ENCODE results near the gene NOTO. TPM values are rescaled to one million over a fixed set of nuclear protein-coding genes. Genes with fewer than 3 reads are reported as not detected.

Gene NOTO
- total and polyA plus RNA-seq, 2 donors (not counting 3 experiments of a cell fraction or from before 2014, with no cell fraction given) = not detected

- Histone ChIP-seq H2AFZ (ENCODE audit: low read depth, low read length) (no peak overlapping the region), H3K27ac (ENCODE audit: insufficient read depth, low read depth, low read length) (peak overlapping the region; percentile 88), H3K4me2 (ENCODE audit: insufficient read depth, low read length) (peak overlapping the region; percentile 48), H3K4me1 (ENCODE audit: control insufficient read depth, extremely low read depth, insufficient read depth, low read length) (peaks cover 29% of the 10 kb centered on the region), H3K79me2 (ENCODE audit: control insufficient read depth, insufficient read depth, low read length) (peaks cover 83% of the 10 kb centered on the region), H3K36me3 (ENCODE audit: control insufficient read depth in 2 of 2, extremely low read depth in 1 of 2, insufficient read depth in 2 of 2, low read length in 2 of 2) (peaks cover 10 to 30% of the 10 kb centered on the region in 2 experiments), H3K4me3 (replicated peaks in 1 of 3; ENCODE audit: insufficient read depth in 1 of 3, low read depth in 1 of 3, low read length in 3 of 3) (no peak overlapping the region), H3K9me1 (replicated peaks; ENCODE audit: control insufficient read depth, extremely low read depth, insufficient read depth, low read length) (no peaks in the 10 kb centered on the region), H3K9ac (replicated peaks; ENCODE audit: extremely low read depth, insufficient read depth, low read length) (peak overlapping the region; percentile 41), H4K20me1 (replicated peaks; ENCODE audit: control insufficient read depth, extremely low read depth, insufficient read depth, low read length) (peaks cover 2% of the 10 kb centered on the region), H3K9me3 (replicated peaks; ENCODE audit: control insufficient read depth, insufficient read depth, low read length) (no peaks in the 10 kb centered on the region), H3K27me3 (ENCODE audit: control insufficient read depth in 2 of 2, insufficient read depth in 2 of 2, low read length in 2 of 2) (no peaks in the 10 kb centered on the region)
- BruUV-seq (replicated peaks) = no TSS peak
- DNase-seq (ENCODE audit: low read depth, low spot score) (peak; percentile 77), FAIRE-seq (peak; percentile 65)
- TF ChIP-seq JUN (IDR thresholded peaks at IDR 0.05; ENCODE audit: borderline replicate concordance, insufficient read depth, insufficient read length, low read depth) (peak; percentile 59), FOS (IDR thresholded peaks at IDR 0.05; ENCODE audit: borderline replicate concordance, insufficient read depth, low read length) (peak; percentile 45), EZH2 (IDR thresholded peaks at IDR 0.05; ENCODE audit: borderline replicate concordance, low read depth, low read length, severe bottlenecking) (no peak)
- POLR2A ChIA-PET = no interaction called here
- intact Hi-C loops (cut with micrococcal nuclease) = no loop called here
- dilution Hi-C loops (cut with MboI; ENCODE audit: extremely low pct_ligation_motif_present, low sequenced_read_pairs) = no loop called here
- CTCF ChIA-PET = interaction anchor here (0.7 to 2.0 kb wide), 2 partner anchors 20 to 27 kb away, joined by 3 to 6 read pairs; no protein-coding TSS in a partner anchor
Observed at GRCh38 chr2:73239776-73240175, 37.4 kb downstream of the NOTO start.

GRCh38 chr2:73243884-73244570 is 41.7 kb downstream of the NOTO start:
- peak; percentile 64 for FAIRE-seq
- no peak overlapping the region for H3K27ac ChIP-seq (ENCODE audit: insufficient read depth, low read depth, low read length)
- no peak for DNase-seq (ENCODE audit: low read depth, low spot score)
- peaks cover 36 to 39% of the 10 kb centered on the region in 2 experiments for H3K36me3 ChIP-seq (ENCODE audit: control insufficient read depth in 2 of 2, extremely low read depth in 1 of 2, insufficient read depth in 2 of 2, low read length in 2 of 2)
- dilution Hi-C loops (cut with MboI; ENCODE audit: extremely low pct_ligation_motif_present, low sequenced_read_pairs) = no loop called here
- H3K27me3 ChIP-seq (ENCODE audit: control insufficient read depth in 2 of 2, insufficient read depth in 2 of 2, low read length in 2 of 2) = no peaks in the 10 kb centered on the region
- H3K9me1 ChIP-seq (replicated peaks; ENCODE audit: control insufficient read depth, extremely low read depth, insufficient read depth, low read length) = no peaks in the 10 kb centered on the region
- CTCF ChIA-PET = no interaction called here
- POLR2A ChIA-PET = interaction anchor here (1.0 kb wide), 1 partner anchor 9 kb away, joined by 3 read pairs; no protein-coding TSS in a partner anchor
- no peak overlapping the region for H2AFZ ChIP-seq (ENCODE audit: low read depth, low read length)
- no peak overlapping the region for H3K4me2 ChIP-seq (ENCODE audit: insufficient read depth, low read length)
- peaks cover 56% of the 10 kb centered on the region for H3K79me2 ChIP-seq (ENCODE audit: control insufficient read depth, insufficient read depth, low read length)
- no peak for TF ChIP-seq EZH2 (IDR thresholded peaks at IDR 0.05; ENCODE audit: borderline replicate concordance, low read depth, low read length, severe bottlenecking)
- TF ChIP-seq FOS (IDR thresholded peaks at IDR 0.05; ENCODE audit: borderline replicate concordance, insufficient read depth, low read length) = no peak
- no peak for TF ChIP-seq JUN (IDR thresholded peaks at IDR 0.05; ENCODE audit: borderline replicate concordance, insufficient read depth, insufficient read length, low read depth)
- no peak for TF ChIP-seq POLR2A (IDR thresholded peaks at IDR 0.05; ENCODE audit: low read depth, low read length)
- TF ChIP-seq POLR2AphosphoS5 (IDR thresholded peaks at IDR 0.05; ENCODE audit: insufficient read depth, low read depth, low read length) = no peak
- no peak for TF ChIP-seq MYC (IDR thresholded peaks at IDR 0.05; ENCODE audit: low read depth, low read length)
- TF ChIP-seq GATA2 (IDR thresholded peaks at IDR 0.05; ENCODE audit: insufficient read depth, insufficient read length, low read depth, low read length) = no peak
- TF ChIP-seq MAX (IDR thresholded peaks at IDR 0.05; ENCODE audit: insufficient read depth, insufficient read length) = no peak
- TF ChIP-seq CTCF (IDR thresholded peaks at IDR 0.05; ENCODE audit: extremely low read depth in 1 of 2, insufficient read depth in 1 of 2, low read depth in 1 of 2, low read length in 2 of 2) = no peak
- H4K20me1 ChIP-seq (replicated peaks; ENCODE audit: control insufficient read depth, extremely low read depth, insufficient read depth, low read length) = peaks cover 6% of the 10 kb centered on the region
- H3K9ac ChIP-seq (replicated peaks; ENCODE audit: extremely low read depth, insufficient read depth, low read length) = no peak overlapping the region
- no peak overlapping the region for H3K4me3 ChIP-seq (replicated peaks in 1 of 3; ENCODE audit: insufficient read depth in 1 of 3, low read depth in 1 of 3, low read length in 3 of 3)
- peaks cover 14% of the 10 kb centered on the region for H3K4me1 ChIP-seq (ENCODE audit: control insufficient read depth, extremely low read depth, insufficient read depth, low read length)
- intact Hi-C loops (cut with micrococcal nuclease) = no loop called here
- H3K9me3 ChIP-seq (replicated peaks; ENCODE audit: control insufficient read depth, insufficient read depth, low read length) = no peaks in the 10 kb centered on the region
- no TSS peak for BruUV-seq (replicated peaks)

All from endothelial cell of umbilical vein (primary cell).